D721Med (cell line): ENCODE results near the gene UBN1.

Experiments used
- DNase-seq: peaks from one replicate; pipeline ENCODE4 v3.0.0; 2011; ENCODE audit warnings: low spot score; ENCODE audit not compliant: insufficient read length
- FAIRE-seq: peaks from 2 replicates; lab custom pipeline; 2011; peaks lifted over from hg19 to GRCh38; lab: Jason Lieb, UNC
- TF ChIP-seq, protein P1 (sequence below): IDR thresholded peaks from 2 replicates; pipeline ENCODE4 v1.5.1; 2012; ENCODE audit warnings: mild to moderate bottlenecking, control low read depth; ENCODE audit not compliant: insufficient read depth; ENCODE audit errors: missing control alignments

Gene UBN1

DNA sequence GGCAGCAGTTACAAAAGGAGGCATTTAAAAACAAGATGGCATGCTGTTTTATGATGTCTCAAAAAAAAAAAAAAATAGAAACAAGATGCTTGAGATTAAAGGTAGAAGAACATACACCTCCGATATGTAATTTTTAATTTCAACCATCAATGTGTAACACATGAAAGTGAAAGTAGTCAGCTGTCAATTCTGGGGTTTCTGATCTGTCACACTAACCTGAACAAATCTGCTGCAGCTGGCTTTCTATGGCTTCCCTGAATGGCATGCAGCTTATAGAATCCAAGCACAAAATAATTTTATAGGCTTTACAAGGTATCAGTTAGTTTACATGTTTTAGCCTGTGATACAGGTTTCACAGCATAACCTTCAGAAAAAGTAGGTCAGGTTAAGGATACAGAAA, 13.7 kb upstream of the UBN1 start:
- TF ChIP-seq, protein P1, sequence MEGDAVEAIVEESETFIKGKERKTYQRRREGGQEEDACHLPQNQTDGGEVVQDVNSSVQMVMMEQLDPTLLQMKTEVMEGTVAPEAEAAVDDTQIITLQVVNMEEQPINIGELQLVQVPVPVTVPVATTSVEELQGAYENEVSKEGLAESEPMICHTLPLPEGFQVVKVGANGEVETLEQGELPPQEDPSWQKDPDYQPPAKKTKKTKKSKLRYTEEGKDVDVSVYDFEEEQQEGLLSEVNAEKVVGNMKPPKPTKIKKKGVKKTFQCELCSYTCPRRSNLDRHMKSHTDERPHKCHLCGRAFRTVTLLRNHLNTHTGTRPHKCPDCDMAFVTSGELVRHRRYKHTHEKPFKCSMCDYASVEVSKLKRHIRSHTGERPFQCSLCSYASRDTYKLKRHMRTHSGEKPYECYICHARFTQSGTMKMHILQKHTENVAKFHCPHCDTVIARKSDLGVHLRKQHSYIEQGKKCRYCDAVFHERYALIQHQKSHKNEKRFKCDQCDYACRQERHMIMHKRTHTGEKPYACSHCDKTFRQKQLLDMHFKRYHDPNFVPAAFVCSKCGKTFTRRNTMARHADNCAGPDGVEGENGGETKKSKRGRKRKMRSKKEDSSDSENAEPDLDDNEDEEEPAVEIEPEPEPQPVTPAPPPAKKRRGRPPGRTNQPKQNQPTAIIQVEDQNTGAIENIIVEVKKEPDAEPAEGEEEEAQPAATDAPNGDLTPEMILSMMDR, result no peak
- FAIRE-seq (no peak), DNase-seq (no peak)

DNA sequence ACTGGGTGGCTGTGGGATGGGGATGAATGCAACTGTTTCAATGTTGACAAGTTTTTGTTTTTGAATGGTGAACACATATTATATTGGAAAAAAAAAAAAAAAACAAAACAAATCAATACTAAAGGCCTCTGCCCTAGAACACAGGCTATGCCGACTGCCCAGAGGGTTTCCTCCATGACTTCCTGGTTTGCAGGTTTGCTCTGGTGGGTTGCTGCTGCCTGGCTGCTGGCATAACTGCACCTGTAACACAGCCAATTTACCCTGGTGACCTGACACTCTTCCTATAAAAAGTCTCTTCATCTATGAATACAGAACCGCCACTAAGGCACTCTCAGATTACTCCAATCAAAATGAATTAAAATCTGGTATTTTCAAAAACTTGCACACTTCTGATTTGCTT, 10.6 kb upstream of the UBN1 start:
- FAIRE-seq (no peak), DNase-seq (no peak)
- TF ChIP-seq, protein P1, result no peak

DNA sequence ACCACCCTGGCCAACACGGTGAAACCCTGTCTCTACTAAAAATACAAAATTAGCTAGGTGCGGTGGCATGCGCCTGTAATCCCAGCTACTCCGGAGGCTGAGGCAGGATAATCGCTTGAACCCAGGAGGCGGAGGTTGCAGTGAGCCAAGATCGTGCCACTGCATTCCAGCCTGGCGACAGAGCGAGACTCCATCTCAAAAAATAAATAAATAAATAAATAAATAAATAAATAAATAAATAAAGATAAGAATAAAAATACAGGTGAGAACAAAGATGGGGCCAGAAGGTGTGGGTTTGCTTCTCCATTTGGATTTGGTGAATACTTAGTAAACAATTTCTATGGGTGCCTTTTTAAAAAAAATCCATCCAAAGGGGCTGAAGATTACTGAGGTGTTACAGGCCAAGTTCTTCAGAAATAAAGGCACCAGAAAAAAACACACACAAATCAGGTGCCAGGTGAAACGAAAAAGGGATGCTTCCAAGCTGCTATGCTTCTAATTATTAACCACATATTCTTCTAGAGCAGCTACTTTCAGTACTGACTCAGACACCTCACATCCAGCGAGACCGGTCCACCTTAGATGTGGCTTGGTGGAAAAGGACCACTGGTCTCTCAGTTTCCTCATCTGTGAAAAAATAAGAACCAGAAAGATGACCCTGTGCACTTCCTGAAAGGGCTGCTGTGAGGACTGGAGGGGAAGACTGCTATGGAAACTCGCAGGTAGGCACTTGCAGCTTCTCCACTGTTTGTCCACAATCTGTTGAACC, 9.4 kb upstream of the UBN1 start:
- DNase-seq (no peak), FAIRE-seq (no peak)
- TF ChIP-seq, protein P1, result no peak

DNA sequence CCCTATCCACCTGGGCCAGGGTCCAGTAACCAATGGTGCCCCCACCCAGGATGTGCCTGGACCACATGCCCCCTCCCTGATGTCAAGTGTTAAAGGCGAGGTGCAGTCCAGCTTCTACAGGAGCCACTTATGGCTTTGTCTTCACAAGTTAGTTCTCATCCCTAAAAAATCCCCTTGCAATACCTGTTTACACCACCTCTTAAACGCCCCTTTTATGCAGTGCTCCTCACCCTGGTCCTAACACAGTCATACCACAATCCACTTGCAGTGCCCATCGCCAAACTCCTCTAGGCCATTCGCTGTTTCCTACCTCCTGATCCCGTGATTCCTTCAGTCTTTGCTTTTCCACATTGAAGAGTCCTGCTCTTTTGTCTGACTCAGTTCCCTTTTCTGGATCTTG, 7.3 kb upstream of the UBN1 start:
- no peak for FAIRE-seq

DNA sequence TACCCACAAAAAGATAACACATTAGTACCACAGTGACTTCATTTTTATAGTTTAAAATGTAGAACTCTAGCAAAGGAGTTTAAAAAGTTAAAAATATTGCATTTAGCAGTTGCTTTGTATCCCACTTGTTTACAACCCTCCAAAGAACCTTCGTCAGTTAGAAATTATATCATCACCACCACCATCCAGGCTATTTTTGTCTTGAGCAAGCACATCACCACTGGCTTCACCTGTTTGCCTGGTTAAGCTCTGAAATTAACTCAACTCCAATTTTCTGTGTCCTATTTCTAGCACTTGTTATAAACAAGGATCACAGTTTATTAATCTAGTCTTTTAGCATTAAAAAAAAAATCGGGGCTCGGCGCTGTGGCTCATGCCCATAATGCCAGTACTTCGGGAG, 6.3 kb upstream of the UBN1 start:
- no peak for DNase-seq
- TF ChIP-seq, protein P1, result no peak
- no peak for FAIRE-seq

More for the DNA sequence above, 7.3 kb upstream of the UBN1 start:
- TF ChIP-seq, protein P1, result no peak
- no peak for DNase-seq

DNA sequence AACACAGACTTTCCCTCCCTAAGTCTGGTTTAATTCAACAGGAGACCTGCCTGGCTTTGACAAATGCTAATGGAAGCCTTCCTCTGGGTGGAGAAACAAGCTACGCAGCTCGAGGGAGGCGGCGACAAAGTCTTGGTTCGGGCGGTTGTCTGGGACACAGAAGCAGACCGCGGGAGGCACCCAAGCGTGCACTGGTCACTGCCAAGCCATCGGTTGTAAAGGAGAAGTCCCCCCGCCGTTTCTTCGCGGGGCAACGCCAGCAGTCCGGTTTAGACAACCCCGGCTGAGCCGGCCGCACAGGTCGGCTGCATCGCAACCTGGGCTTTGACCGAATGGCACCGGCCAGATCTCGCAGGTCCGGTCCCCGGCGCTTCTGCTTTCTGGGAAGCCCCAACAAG, 779 bp upstream of the UBN1 start:
- no peak for DNase-seq
- TF ChIP-seq, protein P1, result no peak
- FAIRE-seq, result no peak
